MCF 10A (cell line): ENCODE results near the gene TNS2. TPM values are rescaled to one million over a fixed set of nuclear protein-coding genes. Genes with fewer than 3 reads are reported as not detected.

Source experiments
- BruUV-seq: library from RNA; stranded (reverse); fragments of 400-500 nt; replicated peaks from 2 replicates; lab custom pipeline; 2021; lab: Mats Ljungman, UMichigan
- CTCF ChIA-PET: fragments of 300-600 bp; sonication (Branson Sonifier 250); formaldehyde crosslinking; extraction: SDS; loops from one replicate; lab custom pipeline; 2021; ENCODE audit warnings: antibody characterized with exemption, inconsistent platforms; lab: Yijun Ruan, JAX
- POLR2A ChIA-PET: fragments of 300-600, 350-650 bp; sonication (Branson Sonifier 250); formaldehyde crosslinking; extraction: SDS; loops from one replicate; lab custom pipeline; 2020; ENCODE audit warnings: antibody characterized with exemption, inconsistent platforms; lab: Yijun Ruan, JAX
- DNase-seq: peaks from one replicate; pipeline ENCODE4 v3.0.0-alpha.2; 2018; ENCODE audit not compliant: unreplicated experiment
- H3K27ac Mint-ChIP-seq: one replicate; pipeline ENCODE4 v1.8.0; 2022; ENCODE audit warnings: mild to moderate bottlenecking, low read depth, mixed read lengths; ENCODE audit not compliant: unreplicated experiment
- H3K27me3 Mint-ChIP-seq: one replicate; pipeline ENCODE4 v1.8.0; 2022; ENCODE audit warnings: mixed read lengths; ENCODE audit not compliant: insufficient read depth, unreplicated experiment
- H3K36me3 Mint-ChIP-seq: one replicate; pipeline ENCODE4 v1.8.0; 2022; ENCODE audit warnings: mild to moderate bottlenecking, moderate library complexity, mixed read lengths; ENCODE audit not compliant: insufficient read depth, unreplicated experiment
- H3K4me1 Mint-ChIP-seq: one replicate; pipeline ENCODE4 v1.8.0; 2022; ENCODE audit warnings: mixed read lengths; ENCODE audit not compliant: insufficient read depth, unreplicated experiment
- H3K4me3 Mint-ChIP-seq: one replicate; pipeline ENCODE4 v1.8.0; 2022; ENCODE audit warnings: mild to moderate bottlenecking, moderate library complexity, mixed read lengths; ENCODE audit not compliant: unreplicated experiment
- H3K9me3 Mint-ChIP-seq: one replicate; pipeline ENCODE4 v1.8.0; 2022; ENCODE audit warnings: mixed read lengths; ENCODE audit not compliant: unreplicated experiment
- CTCF ChIP-seq: fragments of 200-600 bp; IDR thresholded peaks from one replicate; pipeline ENCODE4 v1.8.0; 2022; ENCODE audit warnings: antibody characterized with exemption, mild to moderate bottlenecking; ENCODE audit not compliant: unreplicated experiment
- intact Hi-C: fragments of 100-400 bp; cut with micrococcal nuclease; formaldehyde crosslinking; loops from 2 replicates; pipeline ENCODE4 v1.14.1; 2022
- total RNA-seq: library from RNA; stranded (reverse); gene quantifications from 2 replicates; pipeline ENCODE4 v1.2.3, GENCODE V29; 2022

TNS2 gene
- total RNA-seq, 1 experiment from 2014 or later = 22.3 TPM

GRCh38 chr12:53069621-53070410 is 20.0 kb downstream of the TNS2 start:
- Mint-ChIP-seq H3K36me3 (peaks cover 56% of the 10 kb centered on the region), H3K4me3 (no peak overlapping the region), H3K4me1 (peaks cover 17% of the 10 kb centered on the region), H3K27me3 (no peaks in the 10 kb centered on the region), H3K27ac (no peak overlapping the region), H3K9me3 (no peaks in the 10 kb centered on the region)
- DNase-seq = no peak
- intact Hi-C loops = no loop called here
- POLR2A ChIA-PET = no interaction called here
- CTCF ChIA-PET = interaction anchor here (1.0 to 15.4 kb wide), 3 partner anchors 11 to 252 kb away, joined by 3 to 267 read pairs (median 5); partner anchors contain the start of genes AAAS, IGFBP6 and SOAT2
- TF ChIP-seq CTCF = no peak
- no TSS peak for BruUV-seq

GRCh38 chr12:53070877-53071492 is 21.1 kb downstream of the TNS2 start:
- H3K27me3 Mint-ChIP-seq = no peaks in the 10 kb centered on the region
- ChIA-PET POLR2A (interaction anchor here (1.1 kb wide), 1 partner anchor 361 kb away, joined by 3 read pairs; no protein-coding TSS in a partner anchor), CTCF (interaction anchor here (0.9 to 15.4 kb wide), 6 partner anchors 10 to 308 kb away, joined by 3 to 267 read pairs (median 4); partner anchors contain the start of genes AAAS, IGFBP6 and SOAT2)
- no peak overlapping the region for H3K27ac Mint-ChIP-seq
- no peak for DNase-seq
- no TSS peak for BruUV-seq
- intact Hi-C loops = no loop called here
- no peaks in the 10 kb centered on the region for H3K9me3 Mint-ChIP-seq
- H3K4me1 Mint-ChIP-seq = peaks cover 12% of the 10 kb centered on the region
- peaks cover 59% of the 10 kb centered on the region for H3K36me3 Mint-ChIP-seq
- H3K4me3 Mint-ChIP-seq = no peak overlapping the region
- no peak for TF ChIP-seq CTCF

GRCh38 chr12:53071591-53072551 is 22.0 kb downstream of the TNS2 start:
- intact Hi-C loops = no loop called here
- H3K4me1 Mint-ChIP-seq = peaks cover 7% of the 10 kb centered on the region
- H3K27me3 Mint-ChIP-seq = no peaks in the 10 kb centered on the region
- POLR2A ChIA-PET = interaction anchor here (1.1 kb wide), 1 partner anchor 360 kb away, joined by 3 read pairs; no protein-coding TSS in a partner anchor
- CTCF ChIA-PET = interaction anchor here (0.8 to 15.4 kb wide), 5 partner anchors 9 to 307 kb away, joined by 3 to 267 read pairs (median 3); partner anchors contain the start of genes IGFBP6 and SOAT2
- no peak overlapping the region for H3K4me3 Mint-ChIP-seq
- no peak overlapping the region for H3K27ac Mint-ChIP-seq
- no TSS peak for BruUV-seq
- H3K36me3 Mint-ChIP-seq = peaks cover 62% of the 10 kb centered on the region
- no peak for TF ChIP-seq CTCF
- H3K9me3 Mint-ChIP-seq = no peaks in the 10 kb centered on the region
- no peak for DNase-seq
